ENCODE results near the gene HOXB9. TPM values are rescaled to one million over a fixed set of nuclear protein-coding genes. Genes with fewer than 3 reads are reported as not detected.

HOXB9 gene
- total RNA-seq, 6 experiments from 2014 or later: not detected

DNA sequence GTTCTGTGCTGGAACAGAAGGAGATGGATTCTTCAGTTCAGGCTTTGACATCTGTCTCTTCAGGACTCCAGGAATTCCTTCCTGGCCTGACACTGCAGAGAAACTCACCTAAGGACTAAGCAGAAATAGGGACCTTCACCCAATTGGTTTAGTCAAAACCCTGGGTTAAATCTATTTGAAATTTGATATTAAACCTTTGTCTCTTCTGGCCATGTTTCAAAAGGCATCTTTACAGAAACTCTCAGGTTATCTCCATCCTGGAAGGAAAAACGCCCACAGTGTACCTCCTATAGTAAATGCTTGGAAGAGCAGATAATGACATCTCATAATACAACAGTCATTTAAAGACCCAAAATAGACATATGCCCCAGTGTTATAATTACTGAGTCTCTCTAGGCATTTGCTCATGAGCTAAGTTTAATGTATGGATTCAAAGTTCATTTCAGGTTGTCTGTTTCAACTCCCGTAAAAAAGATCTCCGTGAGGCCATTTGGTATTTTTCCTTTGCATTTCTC, 42.4 kb downstream of the HOXB9 start:
- no peak overlapping the region for H3K4me3 ChIP-seq
- WGBS (ENCODE audit: insufficient coverage, low coverage, low lambda C conversion rate, missing lambda C conversion rate): 24% methylated on average over 3 of the region's 3 CpGs

GRCh38 chr17:48582750-48583069, 43.4 kb downstream of the HOXB9 start:
- no peak for ATAC-seq
- H3K27ac ChIP-seq: peak overlapping the region; percentile 77 to 91 (median 78)
- TF ChIP-seq, protein P1, sequence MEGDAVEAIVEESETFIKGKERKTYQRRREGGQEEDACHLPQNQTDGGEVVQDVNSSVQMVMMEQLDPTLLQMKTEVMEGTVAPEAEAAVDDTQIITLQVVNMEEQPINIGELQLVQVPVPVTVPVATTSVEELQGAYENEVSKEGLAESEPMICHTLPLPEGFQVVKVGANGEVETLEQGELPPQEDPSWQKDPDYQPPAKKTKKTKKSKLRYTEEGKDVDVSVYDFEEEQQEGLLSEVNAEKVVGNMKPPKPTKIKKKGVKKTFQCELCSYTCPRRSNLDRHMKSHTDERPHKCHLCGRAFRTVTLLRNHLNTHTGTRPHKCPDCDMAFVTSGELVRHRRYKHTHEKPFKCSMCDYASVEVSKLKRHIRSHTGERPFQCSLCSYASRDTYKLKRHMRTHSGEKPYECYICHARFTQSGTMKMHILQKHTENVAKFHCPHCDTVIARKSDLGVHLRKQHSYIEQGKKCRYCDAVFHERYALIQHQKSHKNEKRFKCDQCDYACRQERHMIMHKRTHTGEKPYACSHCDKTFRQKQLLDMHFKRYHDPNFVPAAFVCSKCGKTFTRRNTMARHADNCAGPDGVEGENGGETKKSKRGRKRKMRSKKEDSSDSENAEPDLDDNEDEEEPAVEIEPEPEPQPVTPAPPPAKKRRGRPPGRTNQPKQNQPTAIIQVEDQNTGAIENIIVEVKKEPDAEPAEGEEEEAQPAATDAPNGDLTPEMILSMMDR (IDR thresholded peaks at IDR 0.05): no peak
- no peak for TF ChIP-seq POLR2A (IDR thresholded peaks at IDR 0.05)
- peaks cover 0 to 13% (median 4%) of the 10 kb centered on the region in 4 donors for H3K4me1 ChIP-seq
- intact Hi-C loops (cut with DNase I): no loop called here
- peak overlapping the region in 1 of 3 donors; percentile 41 for H3K4me3 ChIP-seq
- no peak for DNase-seq
- 7% methylated on average over 7 of the region's 7 CpGs for WGBS (ENCODE audit: insufficient coverage, low coverage, low lambda C conversion rate, missing lambda C conversion rate)
- H3K27me3 ChIP-seq: peaks cover 0 to 55% of the 10 kb centered on the region in 2 donors
- no peaks in the 10 kb centered on the region for H3K9me3 ChIP-seq
- H3K36me3 ChIP-seq: no peaks in the 10 kb centered on the region

More for the DNA sequence above, 42.4 kb downstream of the HOXB9 start:
- Histone ChIP-seq H3K27me3 (peaks cover 0 to 55% of the 10 kb centered on the region in 2 donors), H3K36me3 (no peaks in the 10 kb centered on the region), H3K9me3 (no peaks in the 10 kb centered on the region), H3K4me1 (peaks cover 0 to 13% (median 4%) of the 10 kb centered on the region in 4 donors), H3K27ac (no peak overlapping the region)
- DNase-seq: no peak
- no peak for ATAC-seq
- intact Hi-C loops (cut with DNase I): no loop called here
- TF ChIP-seq, protein P1 (IDR thresholded peaks at IDR 0.05): no peak
- TF ChIP-seq POLR2A (IDR thresholded peaks at IDR 0.05): no peak

GRCh38 chr17:48579760-48580554, 46.2 kb downstream of the HOXB9 start:
- H3K4me1 ChIP-seq: peaks cover 0 to 7% (median 0%) of the 10 kb centered on the region in 4 donors
- no peaks in the 10 kb centered on the region for H3K36me3 ChIP-seq
- TF ChIP-seq, protein P1 (IDR thresholded peaks at IDR 0.05): no peak
- no peak for TF ChIP-seq POLR2A (IDR thresholded peaks at IDR 0.05)
- intact Hi-C loops (cut with DNase I): no loop called here
- no peak for ATAC-seq
- peak overlapping the region; percentile 77 to 91 (median 78) for H3K27ac ChIP-seq
- H3K4me3 ChIP-seq: peak overlapping the region in 1 of 3 donors; percentile 41
- DNase-seq: no peak
- WGBS (ENCODE audit: insufficient coverage, low coverage, low lambda C conversion rate, missing lambda C conversion rate): 9% methylated on average over 26 of the region's 26 CpGs
- H3K27me3 ChIP-seq: peaks cover 0 to 54% of the 10 kb centered on the region in 2 donors
- H3K9me3 ChIP-seq: no peaks in the 10 kb centered on the region

GRCh38 chr17:48579471-48579759, 46.7 kb downstream of the HOXB9 start:
- Histone ChIP-seq H3K36me3 (no peaks in the 10 kb centered on the region), H3K4me3 (no peak overlapping the region), H3K4me1 (peaks cover 0 to 7% (median 0%) of the 10 kb centered on the region in 4 donors), H3K27ac (peak overlapping the region; percentile 77 to 91 (median 78)), H3K27me3 (peaks cover 0 to 54% of the 10 kb centered on the region in 2 donors), H3K9me3 (no peaks in the 10 kb centered on the region)
- intact Hi-C loops (cut with DNase I): no loop called here
- DNase-seq (no peak), ATAC-seq (no peak)
- 5% methylated on average over 7 of the region's 7 CpGs for WGBS (ENCODE audit: insufficient coverage, low coverage, low lambda C conversion rate, missing lambda C conversion rate)
- no peak for TF ChIP-seq POLR2A (IDR thresholded peaks at IDR 0.05)
- TF ChIP-seq, protein P1 (IDR thresholded peaks at IDR 0.05): no peak
